ENCODE data around the gene RASGRF1.

DNA sequence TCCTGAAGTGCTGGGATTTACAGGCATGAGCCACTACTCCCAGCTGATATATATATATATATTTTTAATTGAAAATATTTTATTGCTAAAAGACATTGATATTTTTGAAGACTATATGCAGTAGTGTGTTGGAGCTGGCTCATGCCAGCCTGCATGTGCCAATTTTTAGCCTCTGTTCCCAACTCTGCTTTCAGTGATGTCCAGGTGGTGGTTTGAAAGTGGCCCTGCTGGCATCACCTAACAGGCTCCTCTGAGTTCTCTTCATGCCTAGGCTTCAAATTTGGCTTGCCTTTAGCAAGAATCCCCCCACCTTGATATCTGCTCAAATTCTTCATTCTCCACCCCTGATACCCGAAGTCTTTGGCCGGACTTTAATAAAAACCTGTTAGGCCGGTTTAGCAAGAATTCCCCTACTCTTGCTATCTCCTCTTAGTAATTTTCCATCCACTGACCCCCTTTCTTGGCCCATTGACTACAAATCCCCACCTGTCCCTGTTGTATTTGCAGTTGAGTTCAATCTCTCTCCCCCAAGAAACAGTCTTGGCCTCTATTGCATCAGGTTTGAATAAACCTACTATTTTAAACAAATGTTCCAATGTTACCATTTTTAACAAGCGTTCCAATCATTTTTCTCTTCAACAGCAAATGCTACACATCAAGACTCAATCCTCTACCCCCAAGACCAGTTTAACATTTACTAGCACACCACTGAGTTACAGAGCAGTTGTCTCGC lies 121.9 kb downstream of the RASGRF1 start:
- TF ChIP-seq POLR2A (IDR thresholded peaks at IDR 0.05), result no peak
- no peak for TF ChIP-seq CTCF (IDR thresholded peaks at IDR 0.05)
